SH-SY5Y (cell line): Measurements from ENCODE around the gene MYT1.

Experiments used
- GATA2 ChIP-seq: IDR thresholded peaks from 2 replicates; pipeline ENCODE4 v1.6.1; 2011; ENCODE audit warnings: mild to moderate bottlenecking, low read depth, low read length
- GATA3 ChIP-seq: IDR thresholded peaks from 2 replicates; pipeline ENCODE4 v1.6.1; 2011; ENCODE audit warnings: low read depth, mild to moderate bottlenecking, low read length, moderate library complexity

Gene MYT1

GRCh38 chr20:64265201-64265600 is 100.9 kb downstream of the MYT1 start:
- TF ChIP-seq GATA2 (no peak), GATA3 (no peak)

GRCh38 chr20:64266988-64267387 is 102.7 kb downstream of the MYT1 start:
- TF ChIP-seq GATA3 (no peak), GATA2 (no peak)

DNA sequence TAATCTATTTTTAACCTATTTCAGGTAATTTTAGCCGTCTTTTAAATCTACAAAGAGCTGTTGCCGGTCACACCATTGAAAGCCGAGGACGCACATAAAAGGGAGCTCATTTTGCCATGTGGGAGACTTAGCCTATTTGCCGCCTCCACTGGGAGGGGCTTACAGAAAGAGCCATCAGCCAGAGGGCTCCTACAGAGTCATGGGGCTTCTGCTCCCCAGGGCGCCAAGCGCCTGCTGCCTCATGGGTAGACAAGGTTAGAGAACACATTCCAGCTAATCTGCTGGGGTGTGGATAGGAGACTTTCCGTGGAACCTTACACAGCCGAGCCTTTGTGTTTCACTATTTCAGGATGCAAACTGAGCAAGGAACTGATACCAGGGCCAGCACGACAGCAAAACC is 103.9 kb downstream of the MYT1 start:
- TF ChIP-seq GATA2 (no peak), GATA3 (no peak)

DNA sequence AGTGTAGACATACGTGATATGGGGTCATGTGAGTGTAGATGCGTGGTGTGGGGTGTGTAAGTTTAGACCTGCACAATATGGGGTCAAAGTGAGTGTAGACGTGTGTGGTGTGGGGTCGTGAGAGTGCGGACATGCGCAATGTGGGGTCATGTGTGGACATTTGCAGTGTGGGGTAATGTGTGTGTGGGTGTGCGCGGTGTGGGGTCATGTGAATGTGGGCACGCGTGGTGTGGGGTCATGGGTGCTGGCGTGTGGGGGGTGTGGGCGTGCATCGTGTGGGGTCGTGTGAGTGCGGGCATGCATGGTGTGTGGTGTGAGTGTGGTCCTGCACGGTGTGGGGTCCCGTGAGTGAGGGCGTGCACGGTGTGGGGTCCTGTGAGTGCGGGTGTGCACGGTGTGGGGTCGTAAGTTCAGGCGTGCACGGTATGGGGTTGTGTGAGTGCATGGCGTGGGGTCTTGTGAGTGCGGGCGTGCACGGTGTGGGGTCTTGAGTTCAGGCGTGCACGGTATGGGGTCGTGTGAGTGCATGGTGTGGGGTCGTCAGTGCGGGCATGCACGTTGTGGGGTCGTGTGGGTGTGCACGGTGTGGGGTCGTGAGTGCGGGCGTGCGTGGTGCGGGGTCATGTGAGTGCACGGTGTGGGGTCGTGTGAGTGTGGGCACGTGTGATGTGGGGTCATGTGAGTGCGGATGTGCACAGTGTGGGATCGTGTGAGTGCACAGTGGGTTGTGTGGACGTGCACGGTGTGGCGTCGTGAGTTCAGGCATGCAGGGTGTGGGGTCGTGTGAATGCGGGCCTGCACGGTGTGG is 105.6 kb downstream of the MYT1 start:
- no peak for TF ChIP-seq GATA2
- TF ChIP-seq GATA3, result no peak

DNA sequence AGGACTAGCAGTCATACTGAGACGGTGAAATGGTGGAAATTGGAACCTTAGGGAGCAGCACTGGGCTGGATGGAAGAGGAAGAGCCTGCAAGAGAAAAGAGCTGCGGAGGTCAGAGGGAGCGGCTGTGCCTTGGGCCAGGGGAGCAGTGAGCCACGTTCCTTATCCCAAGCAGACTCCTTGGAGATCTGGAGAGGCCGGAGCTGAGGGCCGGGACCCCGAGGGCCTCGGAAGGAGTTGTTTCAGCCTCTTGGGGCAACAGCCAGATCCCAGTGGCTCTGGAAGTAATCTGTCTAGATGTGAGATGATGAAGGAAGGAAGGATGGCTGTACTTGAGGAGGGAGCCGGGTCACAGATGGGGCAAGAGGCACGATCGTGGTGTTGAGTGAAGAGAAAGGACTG is 107.4 kb downstream of the MYT1 start:
- no peak for TF ChIP-seq GATA2
- TF ChIP-seq GATA3, result no peak

DNA sequence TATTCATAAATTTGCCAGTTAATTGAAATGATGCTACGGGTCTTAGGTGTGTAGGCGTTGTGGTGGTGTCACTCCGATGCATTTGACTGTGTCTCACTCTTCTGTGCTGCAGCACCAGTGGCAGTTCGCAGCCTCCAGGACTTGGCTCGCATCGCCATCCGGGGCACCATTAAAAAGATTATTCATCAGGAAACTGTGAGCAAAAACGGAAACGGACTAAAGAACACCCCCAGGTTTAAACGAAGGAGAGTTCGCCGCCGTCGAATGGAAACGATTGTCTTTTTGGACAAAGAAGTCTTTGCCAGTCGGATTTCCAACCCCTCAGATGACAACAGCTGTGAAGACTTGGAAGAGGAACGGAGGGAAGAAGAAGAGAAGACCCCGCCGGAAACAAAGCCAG is 108.9 kb downstream of the MYT1 start:
- TF ChIP-seq GATA3 (no peak), GATA2 (no peak)

DNA sequence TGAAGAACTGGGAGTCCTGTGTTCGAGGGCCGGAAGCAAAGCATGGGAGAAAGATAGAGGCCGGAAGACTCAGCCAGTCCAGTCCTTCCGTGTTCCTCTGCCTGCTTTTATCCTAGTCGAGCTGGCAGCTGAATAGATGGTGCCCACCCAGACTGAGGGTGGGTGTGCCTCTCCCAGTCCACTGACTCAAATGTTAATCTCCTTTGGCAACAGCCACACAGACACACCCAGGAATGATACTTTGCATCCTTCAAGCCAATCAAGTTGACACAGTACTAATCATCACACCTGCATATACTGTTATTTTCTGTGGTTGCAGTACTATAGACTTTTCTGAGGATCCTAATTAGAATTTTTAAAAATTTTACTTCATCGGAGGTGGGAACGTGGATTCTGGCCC is 112.6 kb downstream of the MYT1 start:
- TF ChIP-seq GATA3 (no peak), GATA2 (no peak)

DNA sequence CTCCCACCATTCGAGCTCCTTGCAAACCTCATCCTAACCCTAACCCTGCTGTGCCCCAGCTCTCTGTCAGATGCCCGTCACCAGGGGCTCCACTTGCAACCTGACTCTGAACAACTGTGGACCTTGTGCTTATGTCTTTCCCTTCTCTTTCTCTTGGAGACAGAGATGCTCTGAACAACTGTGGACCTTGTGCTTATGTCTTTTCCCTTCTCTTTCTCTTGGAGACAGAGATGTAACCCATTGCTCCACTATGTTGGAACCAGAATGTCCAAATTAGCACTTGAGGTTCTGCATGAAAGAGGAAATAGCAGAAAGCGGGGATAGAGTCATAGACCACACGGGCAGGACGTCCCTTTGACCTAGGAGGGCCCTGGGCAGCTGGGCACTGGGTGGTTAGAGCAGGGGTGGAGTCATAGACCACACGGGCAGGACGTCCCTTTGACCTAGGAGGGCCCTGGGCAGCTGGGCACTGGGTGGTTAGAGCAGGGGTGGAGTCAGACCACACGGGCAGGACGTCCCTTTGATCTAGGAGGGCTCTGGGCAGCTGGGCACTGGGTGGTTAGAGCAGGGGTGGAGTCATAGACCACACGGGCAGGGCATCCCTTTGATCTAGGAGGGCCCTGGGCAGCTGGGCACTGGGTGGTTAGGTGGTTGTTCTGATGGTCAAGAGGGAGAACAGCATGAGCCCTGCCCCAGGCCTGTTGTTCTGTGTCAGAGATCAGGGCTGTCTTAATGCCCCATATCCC is 113.5 kb downstream of the MYT1 start:
- TF ChIP-seq GATA2 (no peak), GATA3 (no peak)

DNA sequence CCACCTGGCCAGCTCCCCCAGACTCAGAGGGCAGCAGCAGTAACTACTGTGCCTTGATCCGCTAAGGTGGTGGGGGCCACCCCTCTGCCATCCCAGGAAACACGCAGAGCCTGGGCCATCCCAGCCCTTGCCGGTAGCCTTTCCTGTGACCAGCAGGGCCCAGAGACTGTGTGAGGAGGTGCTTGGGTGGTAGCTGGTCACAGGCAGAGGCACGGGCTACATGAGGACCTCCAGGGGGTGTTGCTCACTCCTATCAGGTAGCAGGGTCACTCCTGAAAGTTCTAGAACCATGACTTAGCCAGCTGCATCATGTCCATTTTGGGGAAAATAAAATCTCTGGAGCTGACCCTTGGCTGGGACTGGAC is 114.0 kb downstream of the MYT1 start:
- TF ChIP-seq GATA3 (no peak), GATA2 (no peak)

- TF ChIP-seq GATA2 (no peak), GATA3 (no peak)
These were observed 115.7 kb downstream of the MYT1 start for GRCh38 chr20:64279826-64280459.

- TF ChIP-seq GATA3 (no peak), GATA2 (no peak)
These were observed 116.2 kb downstream of the MYT1 start for GRCh38 chr20:64280460-64280843.

- TF ChIP-seq GATA2, result no peak
- TF ChIP-seq GATA3, result no peak
These were observed 119.4 kb downstream of the MYT1 start for GRCh38 chr20:64283646-64284045.
